ENCODE results near the gene SGF29.

- TF ChIP-seq CTCF (IDR thresholded peaks at IDR 0.05) = no peak
- no peak for TF ChIP-seq EP300 (IDR thresholded peaks at IDR 0.05)
- no peak for TF ChIP-seq POLR2A (IDR thresholded peaks at IDR 0.05)
Measured at GRCh38 chr16:28529124-28529523, 24.6 kb upstream of the SGF29 start.

Measured in ovary (tissue), 3 donors.